Neural cell (in vitro differentiated cells): ENCODE results near the gene DOCK7.

ENCODE experiments used
- CTCF ChIP-seq: fragments of 450-650 bp; IDR thresholded peaks from 2 replicates; pipeline ENCODE4 v1.5.1; 2014; ENCODE audit warnings: antibody characterized with exemption, mild to moderate bottlenecking, moderate library complexity; ENCODE audit not compliant: poor library complexity, severe bottlenecking
- EP300 ChIP-seq: fragments of 450-650 bp; conservative IDR thresholded peaks from 2 replicates; pipeline ENCODE4 v1.6.1; 2014; ENCODE audit warnings: antibody characterized with exemption, mild to moderate bottlenecking, moderate library complexity; ENCODE audit not compliant: poor library complexity, severe bottlenecking
- EZH2 ChIP-seq: fragments of 200-600, 300-800 bp; shearing (Covaris generic), sonication (generic); IDR thresholded peaks from 2 replicates; pipeline ENCODE4 v1.6.1; 2014; ENCODE audit warnings: antibody characterized with exemption, low read length, borderline replicate concordance, mild to moderate bottlenecking; ENCODE audit not compliant: insufficient read depth, poor library complexity, severe bottlenecking
- MXI1 ChIP-seq: fragments of 450-650 bp; conservative IDR thresholded peaks from 2 replicates; pipeline ENCODE4 v1.6.1; 2014; ENCODE audit warnings: antibody characterized with exemption, mild to moderate bottlenecking; ENCODE audit not compliant: poor library complexity, severe bottlenecking
- POLR2AphosphoS5 ChIP-seq: IDR thresholded peaks from 2 replicates; pipeline ENCODE4 v1.6.1; 2012
- RAD21 ChIP-seq: fragments of 450-650 bp; conservative IDR thresholded peaks from 2 replicates; pipeline ENCODE4 v1.6.1; 2014; ENCODE audit warnings: antibody characterized with exemption, mild to moderate bottlenecking, moderate library complexity
- REST ChIP-seq: IDR thresholded peaks from 2 replicates; pipeline ENCODE4 v1.6.1; 2012; ENCODE audit warnings: borderline replicate concordance
- TAF1 ChIP-seq: IDR thresholded peaks from 2 replicates; pipeline ENCODE4 v1.6.1; 2012; ENCODE audit warnings: low read depth

GRCh38 chr1:62467092-62467491, 221.1 kb downstream of the DOCK7 start:
- TF ChIP-seq MXI1 (no peak), POLR2AphosphoS5 (no peak), CTCF (no peak), RAD21 (no peak), EZH2 (no peak), EP300 (no peak), TAF1 (no peak), REST (no peak)
